ENCODE measurements around the gene BABAM1.

BABAM1 gene

GRCh38 chr19:17309198-17309964, 42.1 kb downstream of the BABAM1 start, which contains the start of gene DDA1:
Gene DDA1, plus strand, starts transcription at chr19:17309563. Its CDS starts 92 bp downstream, at chr19:17309655.
- Mint-ChIP-seq H3K4me1 (ENCODE audit: low read depth) (peaks cover 33% of the 10 kb centered on the region), H3K4me3 (peak within 1 kb of the TSS; percentile 99), H3K27ac (peak within 1 kb of the TSS; percentile 96), H3K36me3 (ENCODE audit: low read depth) (peaks cover 10% of the 10 kb centered on the region), H3K27me3 (ENCODE audit: low read depth) (no peaks in the 10 kb centered on the region), H3K9me3 (no peaks in the 10 kb centered on the region)
- DNase-seq (ENCODE audit: low spot score): peak; percentile 99

- peaks cover 10% of the 10 kb centered on the region for H3K36me3 Mint-ChIP-seq (ENCODE audit: low read depth)
- H3K27ac Mint-ChIP-seq: peak overlapping the region; percentile 96
- no peak for DNase-seq (ENCODE audit: low spot score)
- H3K27me3 Mint-ChIP-seq (ENCODE audit: low read depth): no peaks in the 10 kb centered on the region
- peaks cover 29% of the 10 kb centered on the region for H3K4me1 Mint-ChIP-seq (ENCODE audit: low read depth)
- no peaks in the 10 kb centered on the region for H3K9me3 Mint-ChIP-seq
- H3K4me3 Mint-ChIP-seq: peak overlapping the region; percentile 99
These were observed 42.8 kb downstream of the BABAM1 start for GRCh38 chr19:17309965-17310461.

GRCh38 chr19:17311455-17312188, 44.4 kb downstream of the BABAM1 start:
- no peaks in the 10 kb centered on the region for H3K27me3 Mint-ChIP-seq (ENCODE audit: low read depth)
- H3K36me3 Mint-ChIP-seq (ENCODE audit: low read depth): peaks cover 18% of the 10 kb centered on the region
- H3K27ac Mint-ChIP-seq: peak overlapping the region; percentile 32
- no peaks in the 10 kb centered on the region for H3K9me3 Mint-ChIP-seq
- DNase-seq (ENCODE audit: low spot score): no peak
- H3K4me3 Mint-ChIP-seq: peak overlapping the region; percentile 48
- H3K4me1 Mint-ChIP-seq (ENCODE audit: low read depth): peaks cover 23% of the 10 kb centered on the region

- Mint-ChIP-seq H3K4me3 (no peak overlapping the region), H3K4me1 (ENCODE audit: low read depth) (peaks cover 23% of the 10 kb centered on the region)
These were observed 45.2 kb downstream of the BABAM1 start for GRCh38 chr19:17312189-17313113.

GRCh38 chr19:17314007-17314593, 46.9 kb downstream of the BABAM1 start:
- H3K4me1 Mint-ChIP-seq (ENCODE audit: low read depth): peaks cover 17% of the 10 kb centered on the region
- no peaks in the 10 kb centered on the region for H3K27me3 Mint-ChIP-seq (ENCODE audit: low read depth)
- no peak for DNase-seq (ENCODE audit: low spot score)
- H3K4me3 Mint-ChIP-seq: no peak overlapping the region
- H3K9me3 Mint-ChIP-seq: no peaks in the 10 kb centered on the region
- H3K27ac Mint-ChIP-seq: no peak overlapping the region
- H3K36me3 Mint-ChIP-seq (ENCODE audit: low read depth): peaks cover 18% of the 10 kb centered on the region

More at GRCh38 chr19:17312189-17313113, 45.2 kb downstream of the BABAM1 start:
- Mint-ChIP-seq H3K27ac (no peak overlapping the region), H3K9me3 (no peaks in the 10 kb centered on the region), H3K27me3 (ENCODE audit: low read depth) (no peaks in the 10 kb centered on the region), H3K36me3 (ENCODE audit: low read depth) (peaks cover 18% of the 10 kb centered on the region)
- no peak for DNase-seq (ENCODE audit: low spot score)

GRCh38 chr19:17318966-17319365, 51.7 kb downstream of the BABAM1 start:
- Mint-ChIP-seq H3K36me3 (ENCODE audit: low read depth) (peaks cover 32% of the 10 kb centered on the region), H3K4me3 (no peak overlapping the region), H3K27me3 (ENCODE audit: low read depth) (no peaks in the 10 kb centered on the region), H3K4me1 (ENCODE audit: low read depth) (no peaks in the 10 kb centered on the region), H3K27ac (no peak overlapping the region), H3K9me3 (no peaks in the 10 kb centered on the region)
- no peak for DNase-seq (ENCODE audit: low spot score)

GRCh38 chr19:17319473-17320238, 52.4 kb downstream of the BABAM1 start:
- peaks cover 29% of the 10 kb centered on the region for H3K36me3 Mint-ChIP-seq (ENCODE audit: low read depth)

GRCh38 chr19:17320435-17320834, 53.2 kb downstream of the BABAM1 start:
- Mint-ChIP-seq H3K27ac (no peak overlapping the region), H3K9me3 (no peaks in the 10 kb centered on the region), H3K27me3 (ENCODE audit: low read depth) (no peaks in the 10 kb centered on the region), H3K4me1 (ENCODE audit: low read depth) (no peaks in the 10 kb centered on the region), H3K4me3 (no peak overlapping the region), H3K36me3 (ENCODE audit: low read depth) (peaks cover 28% of the 10 kb centered on the region)
- DNase-seq (ENCODE audit: low spot score): no peak

More at GRCh38 chr19:17319473-17320238, 52.4 kb downstream of the BABAM1 start:
- no peak for DNase-seq (ENCODE audit: low spot score)
- H3K4me1 Mint-ChIP-seq (ENCODE audit: low read depth): no peaks in the 10 kb centered on the region
- H3K9me3 Mint-ChIP-seq: no peaks in the 10 kb centered on the region
- no peak overlapping the region for H3K27ac Mint-ChIP-seq
- no peak overlapping the region for H3K4me3 Mint-ChIP-seq
- H3K27me3 Mint-ChIP-seq (ENCODE audit: low read depth): no peaks in the 10 kb centered on the region

GRCh38 chr19:17321655-17322489, 54.6 kb downstream of the BABAM1 start:
- Mint-ChIP-seq H3K4me1 (ENCODE audit: low read depth) (no peaks in the 10 kb centered on the region), H3K36me3 (ENCODE audit: low read depth) (peaks cover 20% of the 10 kb centered on the region), H3K9me3 (no peaks in the 10 kb centered on the region), H3K27ac (no peak overlapping the region), H3K4me3 (no peak overlapping the region), H3K27me3 (ENCODE audit: low read depth) (no peaks in the 10 kb centered on the region)
- DNase-seq (ENCODE audit: low spot score): no peak

- peaks cover 20% of the 10 kb centered on the region for H3K36me3 Mint-ChIP-seq (ENCODE audit: low read depth)
- H3K9me3 Mint-ChIP-seq: no peaks in the 10 kb centered on the region
- no peaks in the 10 kb centered on the region for H3K4me1 Mint-ChIP-seq (ENCODE audit: low read depth)
- no peak overlapping the region for H3K4me3 Mint-ChIP-seq
- no peak for DNase-seq (ENCODE audit: low spot score)
- H3K27me3 Mint-ChIP-seq (ENCODE audit: low read depth): no peaks in the 10 kb centered on the region
- no peak overlapping the region for H3K27ac Mint-ChIP-seq
These were observed 55.6 kb downstream of the BABAM1 start for GRCh38 chr19:17322854-17323253.

GRCh38 chr19:17323300-17323963, 56.2 kb downstream of the BABAM1 start:
- Mint-ChIP-seq H3K27ac (no peak overlapping the region), H3K4me1 (ENCODE audit: low read depth) (no peaks in the 10 kb centered on the region), H3K9me3 (no peaks in the 10 kb centered on the region), H3K36me3 (ENCODE audit: low read depth) (peaks cover 20% of the 10 kb centered on the region), H3K27me3 (ENCODE audit: low read depth) (no peaks in the 10 kb centered on the region), H3K4me3 (no peak overlapping the region)
- DNase-seq (ENCODE audit: low spot score): no peak

- H3K36me3 Mint-ChIP-seq (ENCODE audit: low read depth): peaks cover 20% of the 10 kb centered on the region
- no peaks in the 10 kb centered on the region for H3K9me3 Mint-ChIP-seq
- H3K27me3 Mint-ChIP-seq (ENCODE audit: low read depth): no peaks in the 10 kb centered on the region
- DNase-seq (ENCODE audit: low spot score): no peak
- no peak overlapping the region for H3K4me3 Mint-ChIP-seq
- H3K27ac Mint-ChIP-seq: no peak overlapping the region
- H3K4me1 Mint-ChIP-seq (ENCODE audit: low read depth): no peaks in the 10 kb centered on the region
These were observed 56.7 kb downstream of the BABAM1 start for GRCh38 chr19:17323964-17324332.

All from T-helper 2 cell treated with Interferon-gamma antibody and Interleukin-4, amounts not matched to agents 5 μg/mL and 100 μg/mL, for 36 hours (primary cell).